Fibroblast of skin of left biceps (primary cell): ENCODE measurements around the gene KIAA2012.
"Not testable (repeated sequence)": the region's sequence is repeated elsewhere in the genome, so short reads cannot be mapped to it uniquely, and the experiment has no call there.

Experiments
- DNase-seq, 2 experiments: peaks; one replicate each; pipeline ENCODE4 v3.0.0-alpha.2; 2013; ENCODE audit warnings: low read depth in 2 of 2

KIAA2012 gene

GRCh38 chr2:202193881-202194353, 120.9 kb downstream of the KIAA2012 start:
- no peak for DNase-seq

GRCh38 chr2:202194418-202194817, 121.4 kb downstream of the KIAA2012 start:
- no peak for DNase-seq

- DNase-seq: no peak
Observed at GRCh38 chr2:202196727-202197126, 123.7 kb downstream of the KIAA2012 start.

- no peak for DNase-seq
Observed at GRCh38 chr2:202201220-202202160, 128.4 kb downstream of the KIAA2012 start.

- DNase-seq: no peak
Observed at GRCh38 chr2:202203348-202203747, 130.3 kb downstream of the KIAA2012 start.

GRCh38 chr2:202204855-202205254, 131.8 kb downstream of the KIAA2012 start:
- no peak for DNase-seq

- no peak for DNase-seq
Observed at GRCh38 chr2:202208526-202208925, 135.5 kb downstream of the KIAA2012 start.

GRCh38 chr2:202215179-202215578, 142.1 kb downstream of the KIAA2012 start:
- DNase-seq: no peak

GRCh38 chr2:202221873-202222272, 148.8 kb downstream of the KIAA2012 start:
- DNase-seq: peak in 1 of 2 experiments; percentile 14

GRCh38 chr2:202237787-202238233, 164.8 kb downstream of the KIAA2012 start:
- DNase-seq: no peak

GRCh38 chr2:202238234-202239197, 165.5 kb downstream of the KIAA2012 start, which contains the start of gene SUMO1:
Gene SUMO1, minus strand, starts transcription at chr2:202238597. Its CDS starts 146 bp downstream, at chr2:202238451.
- peak; percentile 67 to 71 for DNase-seq

GRCh38 chr2:202247710-202248109, 174.7 kb downstream of the KIAA2012 start:
- DNase-seq: not testable (repeated sequence)

- DNase-seq: no peak
Observed at GRCh38 chr2:202249521-202250253, 176.6 kb downstream of the KIAA2012 start.

GRCh38 chr2:202251494-202251893, 178.4 kb downstream of the KIAA2012 start:
- no peak for DNase-seq
